Thyroid gland (tissue), 4 donors: ENCODE measurements around the gene C8G. TPM values are rescaled to one million over a fixed set of nuclear protein-coding genes. Genes with fewer than 3 reads are reported as not detected.

Experiments used
- DNase-seq, 2 donors: peaks; one replicate each; pipeline ENCODE4 v3.0.0-alpha.2; 2019
- H3K27ac ChIP-seq, 3 donors: fragments of 200-600 bp; sonication (generic); 1 replicate in 2 of 3; 2 replicates in 1 of 3; pipeline ENCODE4 v1.5.1; 2016 to 2019; ENCODE audit warnings: mild to moderate bottlenecking in 1 of 3, moderate library complexity in 1 of 3
- H3K27me3 ChIP-seq: fragments of 200-600 bp; sonication (generic); one replicate; pipeline ENCODE4 v1.5.1; 2019
- H3K36me3 ChIP-seq, 2 donors: fragments of 200-600 bp; sonication (generic); one replicate each; pipeline ENCODE4 v1.5.1; 2016 to 2019
- H3K4me1 ChIP-seq, 2 donors: fragments of 200-600 bp; sonication (generic); one replicate each; pipeline ENCODE4 v1.5.1; 2017 to 2019
- H3K4me3 ChIP-seq, 3 donors: fragments of 200-600 bp; sonication (generic); replicated peaks in 1 of 3; 1 replicate in 2 of 3; 2 replicates in 1 of 3; pipeline ENCODE4 v1.5.1; 2016; ENCODE audit warnings: mild to moderate bottlenecking in 1 of 3
- H3K9me3 ChIP-seq: fragments of 200-600 bp; sonication (generic); one replicate; pipeline ENCODE4 v1.5.1; 2017
- CTCF ChIP-seq, 6 experiments: fragments of 200-600 bp in 3 of 6; fragments of 450-650 bp in 3 of 6; sonication (generic) in 3 of 6; IDR thresholded peaks; one replicate each; pipeline ENCODE4 v1.5.1; 2016 to 2019; ENCODE audit warnings: antibody characterized with exemption in 6 of 6, mild to moderate bottlenecking in 2 of 6, inconsistent platforms in 1 of 6, moderate library complexity in 1 of 6
- POLR2A ChIP-seq, 2 donors: fragments of 450-650 bp; IDR thresholded peaks; one replicate each; pipeline ENCODE4 v1.6.1; 2017; ENCODE audit warnings: antibody characterized with exemption in 2 of 2, mild to moderate bottlenecking in 2 of 2, moderate library complexity in 1 of 2
- WGBS, 2 donors: methylation state at CpG; one replicate each; pipeline ENCODE4 v1.1.5; 2017; 5-methylcytosine and 5-hydroxymethylcytosine counted together
- intact Hi-C: fragments of 100-400 bp; cut with DNase I; formaldehyde crosslinking; loops from one replicate; pipeline ENCODE4 v1.15.1; 2023
- total RNA-seq, 4 donors: library from RNA; depleted of rRNA; stranded (reverse); fragments of >200 nt; gene quantifications; one replicate each; pipeline ENCODE4 v1.2.3, GENCODE V29; 2016

The C8G gene
- total RNA-seq, 4 donors from 2014 or later = 1.8 TPM; not detected in 3

- peak overlapping the region in 1 of 3 donors; percentile 24 for H3K4me3 ChIP-seq
- H3K27ac ChIP-seq = peak overlapping the region in 2 of 3 donors; percentile 29 to 78
- WGBS, 2 donors = no CpG with 5 or more reads among the region's 40 CpGs
- peaks cover 46 to 72% of the 10 kb centered on the region in 2 donors for H3K4me1 ChIP-seq
- intact Hi-C loops = loop anchor here (5.0 kb wide), 1 partner anchor 43 kb away; the partner anchor contains the start of gene LCN12
- TF ChIP-seq POLR2A (IDR thresholded peaks at IDR 0.05) = no peak
- no peak for TF ChIP-seq CTCF (IDR thresholded peaks at IDR 0.05)
- DNase-seq = peak in 1 of 2 donors; percentile 44
- no peaks in the 10 kb centered on the region for H3K36me3 ChIP-seq
- H3K9me3 ChIP-seq = no peaks in the 10 kb centered on the region
- no peaks in the 10 kb centered on the region for H3K27me3 ChIP-seq
Measured at GRCh38 chr9:136994888-136995230, 49.8 kb downstream of the C8G start.

- WGBS, 2 donors = 0 to 3% methylated on average over 11 to 14 of the region's 30 CpGs
- intact Hi-C loops = loop anchor here (5.0 kb wide), 1 partner anchor 43 kb away; the partner anchor contains the start of gene LCN12
- Histone ChIP-seq H3K4me3 (peak overlapping the region in 2 of 3 donors; percentile 14 to 24), H3K27ac (peak overlapping the region in 2 of 3 donors; percentile 29 to 78), H3K9me3 (no peaks in the 10 kb centered on the region), H3K36me3 (no peaks in the 10 kb centered on the region), H3K4me1 (peaks cover 46 to 72% of the 10 kb centered on the region in 2 donors), H3K27me3 (no peaks in the 10 kb centered on the region)
- TF ChIP-seq CTCF (IDR thresholded peaks at IDR 0.05) = no peak
- no peak for TF ChIP-seq POLR2A (IDR thresholded peaks at IDR 0.05)
- DNase-seq = peak in 1 of 2 donors; percentile 59
Measured at GRCh38 chr9:136995362-136995761, 50.3 kb downstream of the C8G start.

- Histone ChIP-seq H3K36me3 (no peaks in the 10 kb centered on the region), H3K4me1 (peaks cover 46 to 72% of the 10 kb centered on the region in 2 donors), H3K27ac (peak overlapping the region; percentile 53 to 78 (median 69)), H3K27me3 (no peaks in the 10 kb centered on the region), H3K4me3 (peak overlapping the region; percentile 12 to 37 (median 14)), H3K9me3 (no peaks in the 10 kb centered on the region)
- DNase-seq = peak; percentile 97 to 99
- WGBS, 2 donors = 0 to 10% methylated on average over 3 of the region's 12 CpGs
- TF ChIP-seq POLR2A (IDR thresholded peaks at IDR 0.05) = no peak
- no peak for TF ChIP-seq CTCF (IDR thresholded peaks at IDR 0.05)
- intact Hi-C loops = loop anchor here (5.0 kb wide), 1 partner anchor 44 kb away; the partner anchor contains the start of gene LCN12
Measured at GRCh38 chr9:136995772-136996311, 50.8 kb downstream of the C8G start.

Other genes with a start within 250 kb of the C8G start
- gene DIPK1B, start 232.7 kb upstream of the C8G start, total RNA-seq = 10 to 100 TPM; 19.4 to 23.6 (median 22.6) TPM
- gene LCN10, start 202.3 kb upstream of the C8G start, total RNA-seq = 10 to 100 TPM in 1 of 4 donors, 1 to 10 TPM in 3; 5.8 to 10.1 (median 7.1) TPM
- gene LCN6, start 196.7 kb upstream of the C8G start, total RNA-seq = 10 to 100 TPM in 1 of 4 donors, 1 to 10 TPM in 3; 1.4 to 10.0 (median 4.5) TPM
- 1 to 10 TPM in 1 of 4 donors, under 1 TPM in 1, not detected in 2; 0.93 to 1.0 TPM for gene LCN8, start 187.0 kb upstream of the C8G start, total RNA-seq
- not detected for gene LCN15, start 180.7 kb upstream of the C8G start, total RNA-seq
- gene TMEM141, start 153.9 kb upstream of the C8G start, total RNA-seq = 100 to 1,000 TPM in 3 of 4 donors, 10 to 100 TPM in 1; 81.6 to 189 (median 141) TPM
- 1 to 10 TPM; 1.3 to 4.6 (median 2.8) TPM for gene CCDC183, start 148.9 kb upstream of the C8G start, total RNA-seq
- gene RABL6, start 137.3 kb upstream of the C8G start, total RNA-seq = 10 to 100 TPM; 59.8 to 84.0 (median 62.2) TPM
- 1 to 10 TPM in 3 of 4 donors, under 1 TPM in 1; 0.83 to 4.7 (median 2.3) TPM for gene AJM1, start 102.8 kb upstream of the C8G start, total RNA-seq
- gene PHPT1, start 95.8 kb upstream of the C8G start, total RNA-seq = 100 to 1,000 TPM in 2 of 4 donors, 10 to 100 TPM in 2; 79.4 to 174 (median 115) TPM
- gene MAMDC4, start 92.9 kb upstream of the C8G start, total RNA-seq = 10 to 100 TPM in 2 of 4 donors, 1 to 10 TPM in 2; 4.1 to 20.4 (median 9.0) TPM
- gene EDF1, start 78.9 kb upstream of the C8G start, total RNA-seq = 100 to 1,000 TPM; 339 to 591 (median 526) TPM
- 10 to 100 TPM in 3 of 4 donors, 1 to 10 TPM in 1; 9.7 to 18.3 (median 15.4) TPM for gene TRAF2, start 58.7 kb upstream of the C8G start, total RNA-seq
- gene FBXW5, start 505 bp upstream of the C8G start, total RNA-seq = 100 to 1,000 TPM; 138 to 282 (median 203) TPM
- gene LCN12, start 7.0 kb downstream of the C8G start, total RNA-seq = 10 to 100 TPM; 24.3 to 85.0 (median 54.0) TPM
- gene PTGDS, start 32.3 kb downstream of the C8G start, total RNA-seq = 10 to 100 TPM in 3 of 4 donors, 1 to 10 TPM in 1; 5.0 to 39.5 (median 33.9) TPM
- gene LCNL1, start 37.8 kb downstream of the C8G start, total RNA-seq = under 1 TPM in 1 of 4 donors, not detected in 3; 0.54 TPM
- gene PAXX, start 47.2 kb downstream of the C8G start, total RNA-seq = 100 to 1,000 TPM in 1 of 4 donors, 10 to 100 TPM in 3; 29.8 to 109 (median 50.7) TPM
- 100 to 1,000 TPM in 3 of 4 donors, 10 to 100 TPM in 1; 97.7 to 301 (median 268) TPM for gene CLIC3, start 51.3 kb downstream of the C8G start, total RNA-seq
- gene ABCA2, start 83.0 kb downstream of the C8G start, total RNA-seq = 10 to 100 TPM; 36.8 to 59.7 (median 50.2) TPM
- not detected for gene FUT7, start 86.8 kb downstream of the C8G start, total RNA-seq
- 10 to 100 TPM; 23.3 to 65.9 (median 35.4) TPM for gene NPDC1, start 100.9 kb downstream of the C8G start, total RNA-seq
- gene ENTPD2, start 108.8 kb downstream of the C8G start, total RNA-seq = under 1 TPM in 2 of 4 donors, not detected in 2; 0.22 to 0.49 TPM
- gene SAPCD2, start 125.3 kb downstream of the C8G start, total RNA-seq = 1 to 10 TPM in 1 of 4 donors, under 1 TPM in 3; 0.27 to 1.0 (median 0.72) TPM
- 10 to 100 TPM in 2 of 4 donors, 1 to 10 TPM in 2; 9.3 to 15.7 (median 12.4) TPM for gene UAP1L1, start 132.3 kb downstream of the C8G start, total RNA-seq
- gene MAN1B1, start 141.7 kb downstream of the C8G start, total RNA-seq = 10 to 100 TPM; 48.2 to 73.8 (median 67.2) TPM
- gene DPP7, start 169.5 kb downstream of the C8G start, total RNA-seq = 100 to 1,000 TPM; 120 to 209 (median 157) TPM
- gene GRIN1, start 193.9 kb downstream of the C8G start, total RNA-seq = not detected
- gene LRRC26, start 224.8 kb downstream of the C8G start, total RNA-seq = not detected
- not detected for gene TMEM210, start 226.8 kb downstream of the C8G start, total RNA-seq
- gene ANAPC2, start 243.3 kb downstream of the C8G start, total RNA-seq = 10 to 100 TPM; 25.6 to 34.1 (median 31.8) TPM
- gene SSNA1, start 243.4 kb downstream of the C8G start, total RNA-seq = 10 to 100 TPM; 42.0 to 97.5 (median 62.8) TPM